HEK293 (cell line): ENCODE results near the gene SRSF11.

ENCODE experiments used
- CTCF ChIP-seq: fragments of 450-650 bp; formaldehyde crosslinking; IDR thresholded peaks from 2 replicates; pipeline ENCODE4 v1.5.1; 2016; ENCODE audit warnings: missing biosample characterization, missing genetic modification characterization
- HIC1 ChIP-seq: fragments of 450-650 bp; formaldehyde crosslinking; IDR thresholded peaks from 2 replicates; pipeline ENCODE4 v1.5.1; 2016; ENCODE audit warnings: missing biosample characterization, missing genetic modification characterization
- HOXA7 ChIP-seq: sonication (generic); formaldehyde crosslinking; IDR thresholded peaks from 2 replicates; pipeline ENCODE4 v1.8.1; 2022; ENCODE audit warnings: missing genetic modification reagents, borderline replicate concordance
- TRIM28 ChIP-seq: IDR thresholded peaks from 2 replicates; pipeline ENCODE4 v1.6.1; 2011; ENCODE audit warnings: low read length, control low read depth, borderline replicate concordance
- YY1 ChIP-seq: fragments of 450-650 bp; formaldehyde crosslinking; IDR thresholded peaks from 2 replicates; pipeline ENCODE4 v1.5.1; 2018; ENCODE audit warnings: missing biosample characterization, missing genetic modification characterization
- ZNF155 ChIP-seq: fragments of 450-650 bp; formaldehyde crosslinking; IDR thresholded peaks from 2 replicates; pipeline ENCODE4 v1.5.1; 2016; ENCODE audit warnings: missing biosample characterization, missing genetic modification characterization
- ZNF19 ChIP-seq: fragments of 450-650 bp; formaldehyde crosslinking; IDR thresholded peaks from 2 replicates; pipeline ENCODE4; 2016; ENCODE audit warnings: missing biosample characterization, missing genetic modification characterization, low read depth
- ZNF37A ChIP-seq: fragments of 450-650 bp; IDR thresholded peaks from 2 replicates; pipeline ENCODE4 v1.5.1; 2018; ENCODE audit warnings: missing biosample characterization, missing genetic modification characterization
- ZNF433 ChIP-seq: fragments of 450-650 bp; formaldehyde crosslinking; IDR thresholded peaks from 2 replicates; pipeline ENCODE4 v1.5.1; 2016; ENCODE audit warnings: missing biosample characterization, missing genetic modification characterization, low read depth
- ZNF624 ChIP-seq: fragments of 450-650 bp; formaldehyde crosslinking; IDR thresholded peaks from 2 replicates; pipeline ENCODE4 v1.5.1; 2017; ENCODE audit warnings: missing biosample characterization, missing genetic modification characterization
- ZNF791 ChIP-seq: fragments of 450-650 bp; formaldehyde crosslinking; IDR thresholded peaks from 2 replicates; pipeline ENCODE4 v1.5.1; 2016; ENCODE audit warnings: missing biosample characterization, missing genetic modification characterization
- ZSCAN18 ChIP-seq: fragments of 450-650 bp; formaldehyde crosslinking; IDR thresholded peaks from 2 replicates; pipeline ENCODE4 v1.5.1; 2016; ENCODE audit warnings: missing biosample characterization, missing genetic modification characterization
- ZXDB ChIP-seq: fragments of 450-650 bp; formaldehyde crosslinking; IDR thresholded peaks from 2 replicates; pipeline ENCODE4 v1.5.1; 2016; ENCODE audit warnings: missing biosample characterization, missing genetic modification characterization
- TF ChIP-seq, protein P1 (sequence below): fragments of 450-650 bp; formaldehyde crosslinking; IDR thresholded peaks from 2 replicates; pipeline ENCODE4 v1.5.1; 2017; ENCODE audit warnings: missing biosample characterization, missing genetic modification characterization
- TF ChIP-seq, protein P2 (sequence below): fragments of 450-650 bp; formaldehyde crosslinking; IDR thresholded peaks from 2 replicates; pipeline ENCODE4 v1.5.1; 2017; ENCODE audit warnings: missing biosample characterization, missing genetic modification characterization
- TF ChIP-seq, protein P3 (sequence below): fragments of 450-650 bp; formaldehyde crosslinking; IDR thresholded peaks from 2 replicates; pipeline ENCODE4 v1.5.1; 2016; ENCODE audit warnings: missing biosample characterization, missing genetic modification characterization, borderline replicate concordance
- TF ChIP-seq, protein P4 (sequence below): fragments of 450-650 bp; formaldehyde crosslinking; IDR thresholded peaks from 2 replicates; pipeline ENCODE4 v1.5.1; 2016; ENCODE audit warnings: missing biosample characterization, missing genetic modification characterization, borderline replicate concordance

SRSF11 gene

GRCh38 chr1:70205434-70206118 is 15.6 kb upstream of the SRSF11 start, which contains the start of gene LRRC40 (continued):
- TF ChIP-seq, protein P1, sequence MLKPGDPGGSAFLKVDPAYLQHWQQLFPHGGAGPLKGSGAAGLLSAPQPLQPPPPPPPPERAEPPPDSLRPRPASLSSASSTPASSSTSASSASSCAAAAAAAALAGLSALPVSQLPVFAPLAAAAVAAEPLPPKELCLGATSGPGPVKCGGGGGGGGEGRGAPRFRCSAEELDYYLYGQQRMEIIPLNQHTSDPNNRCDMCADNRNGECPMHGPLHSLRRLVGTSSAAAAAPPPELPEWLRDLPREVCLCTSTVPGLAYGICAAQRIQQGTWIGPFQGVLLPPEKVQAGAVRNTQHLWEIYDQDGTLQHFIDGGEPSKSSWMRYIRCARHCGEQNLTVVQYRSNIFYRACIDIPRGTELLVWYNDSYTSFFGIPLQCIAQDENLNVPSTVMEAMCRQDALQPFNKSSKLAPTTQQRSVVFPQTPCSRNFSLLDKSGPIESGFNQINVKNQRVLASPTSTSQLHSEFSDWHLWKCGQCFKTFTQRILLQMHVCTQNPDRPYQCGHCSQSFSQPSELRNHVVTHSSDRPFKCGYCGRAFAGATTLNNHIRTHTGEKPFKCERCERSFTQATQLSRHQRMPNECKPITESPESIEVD, result no peak
- TF ChIP-seq HOXA7 (CRISPR knock-in tag), result no peak
- no peak for TF ChIP-seq ZNF791
- TF ChIP-seq ZXDB (tag by site-specific recombination), result peak; percentile 90
- TF ChIP-seq HIC1 (tag by site-specific recombination), result no peak
- peak; percentile 80 for TF ChIP-seq YY1 (tag by site-specific recombination)
- peak; percentile 40 for TF ChIP-seq CTCF (tag by site-specific recombination)
- TF ChIP-seq, protein P2, sequence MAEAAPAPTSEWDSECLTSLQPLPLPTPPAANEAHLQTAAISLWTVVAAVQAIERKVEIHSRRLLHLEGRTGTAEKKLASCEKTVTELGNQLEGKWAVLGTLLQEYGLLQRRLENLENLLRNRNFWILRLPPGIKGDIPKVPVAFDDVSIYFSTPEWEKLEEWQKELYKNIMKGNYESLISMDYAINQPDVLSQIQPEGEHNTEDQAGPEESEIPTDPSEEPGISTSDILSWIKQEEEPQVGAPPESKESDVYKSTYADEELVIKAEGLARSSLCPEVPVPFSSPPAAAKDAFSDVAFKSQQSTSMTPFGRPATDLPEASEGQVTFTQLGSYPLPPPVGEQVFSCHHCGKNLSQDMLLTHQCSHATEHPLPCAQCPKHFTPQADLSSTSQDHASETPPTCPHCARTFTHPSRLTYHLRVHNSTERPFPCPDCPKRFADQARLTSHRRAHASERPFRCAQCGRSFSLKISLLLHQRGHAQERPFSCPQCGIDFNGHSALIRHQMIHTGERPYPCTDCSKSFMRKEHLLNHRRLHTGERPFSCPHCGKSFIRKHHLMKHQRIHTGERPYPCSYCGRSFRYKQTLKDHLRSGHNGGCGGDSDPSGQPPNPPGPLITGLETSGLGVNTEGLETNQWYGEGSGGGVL (tag by site-specific recombination), result no peak
- no peak for TF ChIP-seq ZNF19 (tag by site-specific recombination)
- no peak for TF ChIP-seq ZNF433 (tag by site-specific recombination)
- TF ChIP-seq, protein P3, sequence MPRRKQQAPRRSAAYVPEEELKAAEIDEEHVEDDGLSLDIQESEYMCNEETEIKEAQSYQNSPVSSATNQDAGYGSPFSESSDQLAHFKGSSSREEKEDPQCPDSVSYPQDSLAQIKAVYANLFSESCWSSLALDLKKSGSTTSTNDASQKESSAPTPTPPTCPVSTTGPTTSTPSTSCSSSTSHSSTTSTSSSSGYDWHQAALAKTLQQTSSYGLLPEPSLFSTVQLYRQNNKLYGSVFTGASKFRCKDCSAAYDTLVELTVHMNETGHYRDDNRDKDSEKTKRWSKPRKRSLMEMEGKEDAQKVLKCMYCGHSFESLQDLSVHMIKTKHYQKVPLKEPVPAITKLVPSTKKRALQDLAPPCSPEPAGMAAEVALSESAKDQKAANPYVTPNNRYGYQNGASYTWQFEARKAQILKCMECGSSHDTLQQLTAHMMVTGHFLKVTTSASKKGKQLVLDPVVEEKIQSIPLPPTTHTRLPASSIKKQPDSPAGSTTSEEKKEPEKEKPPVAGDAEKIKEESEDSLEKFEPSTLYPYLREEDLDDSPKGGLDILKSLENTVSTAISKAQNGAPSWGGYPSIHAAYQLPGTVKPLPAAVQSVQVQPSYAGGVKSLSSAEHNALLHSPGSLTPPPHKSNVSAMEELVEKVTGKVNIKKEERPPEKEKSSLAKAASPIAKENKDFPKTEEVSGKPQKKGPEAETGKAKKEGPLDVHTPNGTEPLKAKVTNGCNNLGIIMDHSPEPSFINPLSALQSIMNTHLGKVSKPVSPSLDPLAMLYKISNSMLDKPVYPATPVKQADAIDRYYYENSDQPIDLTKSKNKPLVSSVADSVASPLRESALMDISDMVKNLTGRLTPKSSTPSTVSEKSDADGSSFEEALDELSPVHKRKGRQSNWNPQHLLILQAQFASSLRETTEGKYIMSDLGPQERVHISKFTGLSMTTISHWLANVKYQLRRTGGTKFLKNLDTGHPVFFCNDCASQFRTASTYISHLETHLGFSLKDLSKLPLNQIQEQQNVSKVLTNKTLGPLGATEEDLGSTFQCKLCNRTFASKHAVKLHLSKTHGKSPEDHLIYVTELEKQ (tag by site-specific recombination), result no peak
- TF ChIP-seq, protein P4, sequence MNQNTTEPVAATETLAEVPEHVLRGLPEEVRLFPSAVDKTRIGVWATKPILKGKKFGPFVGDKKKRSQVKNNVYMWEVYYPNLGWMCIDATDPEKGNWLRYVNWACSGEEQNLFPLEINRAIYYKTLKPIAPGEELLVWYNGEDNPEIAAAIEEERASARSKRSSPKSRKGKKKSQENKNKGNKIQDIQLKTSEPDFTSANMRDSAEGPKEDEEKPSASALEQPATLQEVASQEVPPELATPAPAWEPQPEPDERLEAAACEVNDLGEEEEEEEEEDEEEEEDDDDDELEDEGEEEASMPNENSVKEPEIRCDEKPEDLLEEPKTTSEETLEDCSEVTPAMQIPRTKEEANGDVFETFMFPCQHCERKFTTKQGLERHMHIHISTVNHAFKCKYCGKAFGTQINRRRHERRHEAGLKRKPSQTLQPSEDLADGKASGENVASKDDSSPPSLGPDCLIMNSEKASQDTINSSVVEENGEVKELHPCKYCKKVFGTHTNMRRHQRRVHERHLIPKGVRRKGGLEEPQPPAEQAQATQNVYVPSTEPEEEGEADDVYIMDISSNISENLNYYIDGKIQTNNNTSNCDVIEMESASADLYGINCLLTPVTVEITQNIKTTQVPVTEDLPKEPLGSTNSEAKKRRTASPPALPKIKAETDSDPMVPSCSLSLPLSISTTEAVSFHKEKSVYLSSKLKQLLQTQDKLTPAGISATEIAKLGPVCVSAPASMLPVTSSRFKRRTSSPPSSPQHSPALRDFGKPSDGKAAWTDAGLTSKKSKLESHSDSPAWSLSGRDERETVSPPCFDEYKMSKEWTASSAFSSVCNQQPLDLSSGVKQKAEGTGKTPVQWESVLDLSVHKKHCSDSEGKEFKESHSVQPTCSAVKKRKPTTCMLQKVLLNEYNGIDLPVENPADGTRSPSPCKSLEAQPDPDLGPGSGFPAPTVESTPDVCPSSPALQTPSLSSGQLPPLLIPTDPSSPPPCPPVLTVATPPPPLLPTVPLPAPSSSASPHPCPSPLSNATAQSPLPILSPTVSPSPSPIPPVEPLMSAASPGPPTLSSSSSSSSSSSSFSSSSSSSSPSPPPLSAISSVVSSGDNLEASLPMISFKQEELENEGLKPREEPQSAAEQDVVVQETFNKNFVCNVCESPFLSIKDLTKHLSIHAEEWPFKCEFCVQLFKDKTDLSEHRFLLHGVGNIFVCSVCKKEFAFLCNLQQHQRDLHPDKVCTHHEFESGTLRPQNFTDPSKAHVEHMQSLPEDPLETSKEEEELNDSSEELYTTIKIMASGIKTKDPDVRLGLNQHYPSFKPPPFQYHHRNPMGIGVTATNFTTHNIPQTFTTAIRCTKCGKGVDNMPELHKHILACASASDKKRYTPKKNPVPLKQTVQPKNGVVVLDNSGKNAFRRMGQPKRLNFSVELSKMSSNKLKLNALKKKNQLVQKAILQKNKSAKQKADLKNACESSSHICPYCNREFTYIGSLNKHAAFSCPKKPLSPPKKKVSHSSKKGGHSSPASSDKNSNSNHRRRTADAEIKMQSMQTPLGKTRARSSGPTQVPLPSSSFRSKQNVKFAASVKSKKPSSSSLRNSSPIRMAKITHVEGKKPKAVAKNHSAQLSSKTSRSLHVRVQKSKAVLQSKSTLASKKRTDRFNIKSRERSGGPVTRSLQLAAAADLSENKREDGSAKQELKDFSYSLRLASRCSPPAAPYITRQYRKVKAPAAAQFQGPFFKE (tag by site-specific recombination), result no peak
- TF ChIP-seq ZNF624, result no peak
- TF ChIP-seq ZNF37A, result no peak; the same call in 1 of the 2 replicates
- TF ChIP-seq ZSCAN18 (tag by site-specific recombination), result no peak
- TF ChIP-seq ZNF155 (tag by site-specific recombination), result no peak
- peak; percentile 80; the same call in 1 of the 2 replicates for TF ChIP-seq TRIM28
